Measurements from ENCODE around the gene ITPKB.
"Not testable (repeated sequence)": the region's sequence is repeated elsewhere in the genome, so short reads cannot be mapped to it uniquely, and the experiment has no call there.

Gene ITPKB

DNA sequence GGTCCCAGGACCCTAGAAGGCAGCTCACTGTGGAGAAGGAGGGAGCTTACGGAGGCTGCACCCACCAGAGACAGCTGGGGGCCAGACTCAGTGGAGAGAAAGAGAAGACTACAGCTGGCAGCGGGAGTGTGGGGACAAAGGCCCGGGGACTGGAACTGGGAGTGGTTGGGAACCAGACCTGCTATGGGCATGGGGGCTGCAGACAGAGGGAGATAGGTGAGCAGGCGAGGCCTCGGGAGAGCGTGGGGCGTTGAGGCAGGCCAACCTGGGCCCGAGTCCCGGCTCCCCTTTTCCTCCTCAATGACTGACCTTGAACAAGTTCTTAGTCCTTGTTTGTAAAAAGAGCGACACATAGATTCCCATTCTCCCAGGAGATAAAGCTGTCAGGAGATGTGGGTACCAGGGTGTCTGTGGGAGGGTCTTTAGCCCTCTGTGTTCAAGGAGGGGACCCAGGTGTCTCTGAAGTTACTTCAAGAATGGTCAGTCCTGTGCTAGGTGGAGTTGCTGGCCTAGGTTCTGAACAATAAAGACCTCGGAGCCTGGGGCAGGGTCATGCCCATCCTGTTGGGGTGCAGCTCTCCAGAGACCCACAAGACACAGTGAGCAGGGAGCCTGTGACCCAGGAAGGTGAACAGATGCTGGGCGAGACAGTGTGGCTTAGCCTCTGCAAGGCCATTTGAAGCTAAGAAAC, 87.9 kb downstream of the ITPKB start:
- no peak for DNase-seq (ENCODE audit: low read depth in 2 of 2)

DNA sequence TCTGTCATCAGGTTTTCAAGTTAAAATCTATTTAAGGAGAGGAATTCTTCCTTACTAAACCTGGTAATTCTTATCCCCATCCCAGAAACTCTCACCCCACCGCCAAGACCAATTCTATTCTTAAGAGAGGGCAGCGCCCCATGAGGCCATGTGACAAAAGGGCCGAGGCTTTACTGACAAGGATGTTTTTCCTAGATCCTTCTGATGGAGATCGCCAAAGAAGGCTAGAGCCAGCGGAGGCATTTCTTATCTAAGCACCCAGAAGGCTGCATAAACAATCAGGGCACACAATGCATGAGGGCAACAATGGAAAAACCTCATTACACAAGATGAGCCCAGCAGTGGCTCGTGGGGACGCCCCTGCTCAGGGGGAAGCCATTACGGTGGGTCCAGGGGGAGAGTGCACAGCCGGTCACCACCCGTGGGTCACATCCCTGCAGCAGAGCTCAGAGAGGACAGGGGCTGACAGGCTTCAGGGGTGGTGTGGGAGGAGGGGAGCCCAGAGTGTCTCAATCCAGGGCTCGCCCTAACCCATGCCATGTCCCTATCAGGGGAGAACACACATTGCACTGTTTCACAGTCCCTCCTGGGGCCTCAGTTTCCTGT, 88.7 kb downstream of the ITPKB start:
- DNase-seq (ENCODE audit: low read depth in 2 of 2) = no peak

DNA sequence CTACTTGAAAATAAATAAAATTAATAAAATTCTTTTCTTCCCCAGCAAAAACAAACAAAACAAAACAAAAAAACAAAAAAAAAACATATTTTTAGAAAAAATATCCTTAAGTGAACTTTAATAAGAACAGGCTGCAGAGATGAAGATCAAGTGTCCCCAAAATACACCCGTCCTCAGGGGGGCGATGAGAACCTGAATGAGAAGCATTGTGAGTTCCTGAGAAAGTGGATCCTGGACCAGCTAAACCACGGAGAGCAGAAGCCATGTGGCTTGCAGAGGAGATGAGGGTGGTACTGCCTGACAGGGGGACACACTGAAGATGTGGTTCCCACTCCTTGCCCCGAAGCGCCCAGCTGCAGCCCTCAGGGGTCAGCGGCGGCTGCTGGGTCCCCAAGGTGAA, 89.3 kb downstream of the ITPKB start:
- DNase-seq (ENCODE audit: low read depth in 2 of 2) = no peak

DNA sequence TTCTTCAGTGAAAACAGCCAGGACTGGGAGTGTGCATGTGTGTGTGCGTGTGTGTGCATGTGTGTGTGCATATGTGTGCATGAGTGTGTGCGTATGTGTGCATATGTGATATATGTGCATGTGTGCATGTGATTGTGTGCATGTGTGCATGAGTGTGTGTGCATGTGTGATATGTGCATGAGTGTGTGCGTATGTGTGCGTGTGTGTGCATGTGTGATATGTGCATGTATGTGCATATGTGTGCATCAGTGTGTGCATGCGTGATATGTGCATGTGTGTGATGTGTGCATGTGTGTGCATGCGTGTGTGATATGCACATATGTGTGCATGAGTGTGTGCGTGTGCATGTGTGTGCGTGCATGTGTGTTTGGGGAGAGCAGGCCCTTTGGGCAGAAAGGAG, 89.8 kb downstream of the ITPKB start:
- no peak for DNase-seq (ENCODE audit: low read depth in 2 of 2)

DNA sequence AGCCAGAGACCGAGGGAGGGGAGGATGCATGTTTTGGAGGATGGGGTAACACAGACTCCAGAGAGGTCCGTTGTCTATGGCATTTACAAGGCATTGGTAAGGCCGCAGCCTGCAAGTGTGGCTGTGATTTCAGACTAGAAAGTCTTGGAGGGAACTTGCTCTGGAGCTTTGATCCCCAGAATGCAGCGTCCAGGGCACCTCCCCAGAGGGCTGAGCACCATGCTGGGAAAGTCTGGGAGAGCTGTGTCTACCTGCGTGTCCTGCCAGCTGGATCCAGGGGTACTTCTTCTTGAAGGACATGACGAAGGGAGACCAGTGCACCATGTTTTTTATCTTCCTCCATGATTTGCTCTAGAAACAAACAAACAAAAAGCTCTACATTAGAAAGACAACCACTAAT, 90.7 kb downstream of the ITPKB start:
- DNase-seq (ENCODE audit: low read depth in 2 of 2) = no peak

DNA sequence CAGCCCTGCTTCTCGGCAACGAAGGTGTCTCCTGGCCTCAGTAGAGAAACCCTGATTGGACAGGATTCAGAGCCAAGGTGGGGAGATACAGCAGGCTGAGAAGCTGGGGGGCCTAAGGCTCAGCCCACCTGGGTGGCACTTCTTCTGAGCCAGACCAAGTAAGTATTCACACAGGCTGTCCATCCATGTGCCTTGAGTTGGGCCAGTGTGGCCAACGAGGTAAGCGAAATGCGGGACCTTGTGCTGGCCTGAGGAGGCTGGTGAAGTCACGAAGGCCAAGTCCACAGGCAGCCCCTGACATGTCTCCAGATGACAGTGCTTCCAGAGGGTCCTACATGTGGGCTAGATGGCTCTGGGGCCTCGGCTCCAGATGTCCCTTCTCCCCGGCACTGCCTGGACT, 91.4 kb downstream of the ITPKB start:
- no peak for DNase-seq (ENCODE audit: low read depth in 2 of 2)

DNA sequence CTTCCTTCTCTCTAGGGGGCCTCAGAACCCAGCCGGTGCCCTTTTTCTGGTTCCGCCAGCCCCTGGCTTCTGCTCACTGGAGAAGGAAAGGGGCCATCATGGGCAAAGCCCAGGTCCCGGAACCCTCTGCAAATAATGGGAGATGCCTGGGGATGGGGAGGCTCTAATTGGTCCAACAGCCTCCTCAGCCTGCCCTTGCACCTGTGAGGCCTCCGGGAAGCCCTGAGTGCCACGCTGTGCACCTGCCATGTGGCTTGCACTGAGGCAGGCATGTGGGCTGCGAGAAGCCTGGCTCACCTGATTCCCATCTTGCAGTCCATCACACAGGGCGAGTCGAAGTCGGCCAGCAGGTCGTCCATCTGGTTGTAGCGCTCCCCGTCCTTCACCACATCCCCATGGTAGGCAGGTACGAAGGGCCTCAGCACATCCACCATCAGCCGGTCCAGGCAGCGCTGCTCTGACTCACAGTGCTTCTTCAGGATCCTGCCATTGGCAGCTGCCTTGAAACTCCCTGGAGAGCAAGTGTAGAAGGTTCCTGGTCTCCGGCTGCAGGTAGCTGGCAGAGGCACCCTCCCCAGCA, 92.1 kb downstream of the ITPKB start:
- DNase-seq (ENCODE audit: low read depth in 2 of 2) = no peak

DNA sequence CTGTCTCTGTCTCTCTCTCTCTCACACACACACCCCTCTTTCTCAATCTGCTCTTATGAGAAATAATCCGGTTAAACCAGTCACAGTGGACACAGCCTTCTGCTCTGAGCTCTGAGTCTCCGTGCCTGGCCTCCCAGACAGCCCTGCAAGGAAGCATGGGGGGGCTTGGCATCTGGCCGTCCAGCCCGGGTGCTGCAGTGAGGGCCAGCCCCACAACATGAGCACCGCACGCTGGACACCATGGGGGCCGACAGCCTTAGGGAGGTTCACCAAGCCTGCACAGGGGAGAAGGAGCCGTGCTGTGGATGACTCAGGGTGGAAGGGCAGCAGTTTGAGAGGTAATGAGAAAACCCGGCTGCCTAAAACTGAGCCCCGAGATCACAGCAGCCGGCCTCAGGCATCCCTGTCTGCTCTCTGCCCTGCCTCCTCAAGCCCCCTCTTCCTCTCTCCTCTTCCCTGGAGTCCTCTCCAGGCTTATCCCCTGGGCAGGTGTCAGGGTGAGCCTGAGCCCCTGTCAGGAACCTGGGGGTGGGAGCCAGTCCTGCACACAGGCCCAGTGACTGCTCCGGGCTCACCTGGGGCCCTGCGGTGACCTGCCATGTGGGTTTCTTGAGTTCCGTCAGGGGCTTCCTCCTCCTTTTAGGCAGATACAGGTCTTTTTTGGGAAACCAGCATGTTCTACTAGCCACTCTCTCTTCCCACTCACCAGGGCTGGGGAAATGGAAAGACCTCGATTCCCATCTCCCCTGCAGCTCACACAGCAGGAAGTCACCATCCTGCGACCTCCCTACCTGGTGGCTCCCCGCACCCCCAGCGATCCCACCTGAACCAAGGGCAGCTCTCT, 92.8 kb downstream of the ITPKB start:
- no peak for DNase-seq (ENCODE audit: low read depth in 2 of 2)

DNA sequence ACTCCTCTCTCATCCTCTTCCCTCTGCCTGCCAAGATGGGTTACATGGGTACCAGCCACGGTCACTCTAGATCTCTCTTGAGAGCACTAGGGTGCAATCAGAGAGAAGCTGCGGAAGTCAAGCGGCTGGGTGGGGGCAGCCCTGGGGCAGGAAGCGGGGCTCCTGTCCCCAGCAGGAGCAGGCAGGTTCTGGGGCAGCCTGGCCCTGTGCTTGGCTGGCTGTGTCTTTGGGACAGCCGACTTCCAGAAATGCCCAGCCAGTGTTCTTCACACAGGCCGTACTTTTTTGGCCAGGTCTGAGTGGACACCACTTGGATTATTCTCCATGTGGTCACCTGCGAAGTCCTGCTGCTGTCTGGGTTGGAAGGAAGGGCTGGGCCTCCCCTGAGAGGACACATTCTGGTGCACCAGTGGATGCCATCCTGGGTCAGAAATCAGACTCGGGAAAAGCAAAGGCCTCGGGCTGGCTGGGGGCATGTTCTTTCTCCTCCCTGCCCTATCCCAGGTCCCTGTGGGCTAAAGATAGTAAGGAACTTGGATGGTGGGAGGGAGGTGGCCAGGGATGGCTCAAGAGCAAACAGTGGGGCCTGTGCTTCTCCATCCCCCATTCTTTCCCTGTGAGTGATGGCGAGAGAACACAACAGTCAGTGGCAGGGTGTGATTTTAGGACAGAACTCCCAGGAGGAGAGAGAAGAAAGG, 93.7 kb downstream of the ITPKB start:
- no peak for DNase-seq (ENCODE audit: low read depth in 2 of 2)

DNA sequence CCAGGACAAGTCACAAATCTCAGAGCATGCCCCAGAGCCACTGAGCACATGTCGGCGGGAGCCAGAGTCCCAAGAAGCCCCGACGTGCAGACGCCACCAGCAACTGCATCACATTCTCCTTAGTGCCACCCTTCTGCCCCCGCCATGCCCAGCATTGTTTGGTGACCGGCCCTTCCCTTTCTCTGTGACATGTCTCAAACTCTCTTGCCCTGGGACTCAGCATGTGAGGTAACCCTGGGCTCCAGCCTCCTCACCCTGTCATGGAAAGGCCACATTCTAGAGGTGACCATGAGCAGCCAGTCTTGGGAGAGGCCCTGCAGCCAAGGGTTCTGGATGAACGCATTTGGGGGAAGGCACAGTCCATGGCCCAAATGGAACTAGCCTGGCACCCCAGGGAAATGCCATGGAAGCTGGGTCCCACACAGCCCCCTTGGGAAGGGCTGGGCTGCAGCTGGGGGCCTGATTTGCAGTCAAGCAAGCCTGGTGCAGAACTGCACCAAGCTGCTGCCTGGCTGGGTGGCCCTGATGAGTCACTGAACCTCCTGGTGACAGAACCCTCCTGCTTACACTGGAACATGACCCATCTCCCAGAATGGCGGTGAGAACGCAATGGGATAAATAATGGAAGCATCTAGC, 94.4 kb downstream of the ITPKB start:
- no peak for DNase-seq (ENCODE audit: low read depth in 2 of 2)

DNA sequence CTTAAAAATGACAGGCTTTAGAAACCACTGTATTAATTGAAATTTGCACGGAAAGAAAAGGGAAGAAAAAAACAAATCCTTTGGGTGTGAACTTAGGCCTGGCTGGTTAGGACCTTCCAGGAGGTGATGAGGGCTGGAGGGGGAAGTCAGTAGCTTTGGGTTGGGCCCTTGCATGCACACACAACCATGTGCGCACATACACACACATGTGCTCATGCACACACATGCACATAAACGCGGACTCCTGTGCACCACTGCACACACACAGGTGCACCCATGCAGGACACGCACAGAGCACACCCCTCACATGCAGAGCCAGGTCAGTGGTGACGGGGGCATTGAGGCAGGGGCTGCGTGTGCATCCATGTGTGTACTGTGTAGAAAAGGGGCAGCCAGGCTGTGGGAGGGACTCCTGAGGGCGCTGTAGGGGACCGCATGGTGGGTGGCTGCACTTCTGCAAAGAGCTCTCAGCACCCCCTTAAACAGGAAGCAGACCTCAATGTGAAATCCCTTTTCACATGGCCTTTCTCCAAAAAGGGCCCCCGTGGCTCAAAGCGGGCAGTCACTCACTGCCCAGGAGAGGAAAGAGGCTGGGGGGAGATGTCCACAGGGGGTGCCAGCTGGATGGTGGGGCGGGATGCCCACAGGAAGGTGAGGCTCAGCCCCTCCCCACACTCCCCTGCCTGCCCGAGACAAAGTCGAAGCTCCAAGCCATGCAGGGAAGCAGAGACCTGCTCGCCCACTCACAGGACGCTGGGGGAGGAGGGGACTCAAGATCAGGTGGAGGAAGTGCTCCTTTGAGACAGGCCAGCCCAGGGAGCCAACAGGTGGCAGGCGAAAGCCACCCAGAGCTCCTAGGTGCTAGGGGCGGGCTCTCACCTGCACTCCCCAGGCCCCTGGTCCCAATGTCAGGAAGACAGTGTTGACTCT, 95.2 kb downstream of the ITPKB start:
- no peak for DNase-seq (ENCODE audit: low read depth in 2 of 2)

DNA sequence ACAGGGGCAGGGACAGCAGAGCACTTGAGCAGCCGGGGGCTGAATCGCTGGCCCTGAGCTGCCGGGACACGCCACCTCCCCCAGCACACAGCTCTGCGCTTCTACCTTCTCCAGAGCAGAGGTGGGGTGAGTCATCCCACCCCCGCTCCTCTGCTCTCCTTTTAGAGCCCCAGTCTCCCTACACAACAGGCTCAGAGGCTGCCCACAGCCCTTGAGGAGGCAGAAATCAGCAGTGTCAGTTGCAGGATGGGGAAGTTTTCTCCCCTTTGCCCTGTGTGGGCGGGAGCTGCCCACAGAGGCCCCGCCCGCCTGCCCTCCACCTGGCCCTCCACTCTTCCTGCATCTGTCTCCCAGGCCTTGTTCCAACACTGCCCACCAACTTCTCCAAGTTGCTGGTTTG, 95.9 kb downstream of the ITPKB start:
- peak; percentile 66 to 77 for DNase-seq (ENCODE audit: low read depth in 2 of 2)

DNA sequence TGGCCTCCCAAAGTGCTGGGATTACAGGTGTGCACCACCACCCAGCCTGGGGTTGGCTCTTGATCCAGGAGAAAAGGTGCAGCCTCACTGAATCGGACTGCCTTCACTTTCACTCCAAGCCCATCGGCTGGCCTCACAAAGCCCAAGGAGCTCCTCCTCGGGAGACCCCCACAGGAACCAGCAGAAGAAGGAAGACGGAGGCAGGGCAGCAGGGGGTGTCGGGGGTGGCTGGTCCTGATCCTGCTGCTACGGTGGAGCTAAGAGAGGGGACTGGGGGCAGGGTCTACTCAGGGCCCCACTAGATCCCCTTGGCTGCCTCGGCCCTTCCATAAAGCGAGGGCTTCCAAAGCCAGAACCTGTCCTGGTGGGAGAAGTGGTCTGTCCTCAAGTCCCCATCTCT, 96.7 kb downstream of the ITPKB start:
- no peak for DNase-seq (ENCODE audit: low read depth in 2 of 2)

DNA sequence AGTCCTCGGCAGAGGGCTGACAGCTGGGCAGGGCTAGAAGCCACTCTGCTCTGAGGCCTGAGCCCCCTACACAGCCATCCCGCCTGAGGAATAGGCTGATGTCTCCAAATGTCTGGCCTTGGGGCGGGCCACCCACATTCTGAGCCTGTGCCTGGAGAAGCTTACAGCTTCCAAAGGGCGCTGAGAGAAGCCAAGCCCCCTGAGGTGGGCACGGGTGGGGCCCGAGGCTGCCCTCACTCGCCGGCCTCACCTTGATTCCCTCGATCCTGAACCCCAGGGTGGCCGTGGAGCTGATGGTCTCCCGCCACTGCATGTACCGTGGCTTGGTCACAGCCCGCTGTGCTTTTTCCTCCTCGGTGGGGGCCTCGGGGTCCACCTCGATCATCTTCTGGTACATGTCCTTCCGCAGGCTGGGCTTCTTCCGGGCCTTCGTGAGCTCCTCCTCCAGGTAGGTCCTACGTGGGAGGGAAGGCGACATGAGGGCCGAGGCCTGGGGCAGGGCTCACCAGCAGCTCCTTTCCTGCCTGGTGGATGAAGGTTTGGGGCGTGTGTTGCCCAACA, 97.3 kb downstream of the ITPKB start:
- no peak for DNase-seq (ENCODE audit: low read depth in 2 of 2)

DNA sequence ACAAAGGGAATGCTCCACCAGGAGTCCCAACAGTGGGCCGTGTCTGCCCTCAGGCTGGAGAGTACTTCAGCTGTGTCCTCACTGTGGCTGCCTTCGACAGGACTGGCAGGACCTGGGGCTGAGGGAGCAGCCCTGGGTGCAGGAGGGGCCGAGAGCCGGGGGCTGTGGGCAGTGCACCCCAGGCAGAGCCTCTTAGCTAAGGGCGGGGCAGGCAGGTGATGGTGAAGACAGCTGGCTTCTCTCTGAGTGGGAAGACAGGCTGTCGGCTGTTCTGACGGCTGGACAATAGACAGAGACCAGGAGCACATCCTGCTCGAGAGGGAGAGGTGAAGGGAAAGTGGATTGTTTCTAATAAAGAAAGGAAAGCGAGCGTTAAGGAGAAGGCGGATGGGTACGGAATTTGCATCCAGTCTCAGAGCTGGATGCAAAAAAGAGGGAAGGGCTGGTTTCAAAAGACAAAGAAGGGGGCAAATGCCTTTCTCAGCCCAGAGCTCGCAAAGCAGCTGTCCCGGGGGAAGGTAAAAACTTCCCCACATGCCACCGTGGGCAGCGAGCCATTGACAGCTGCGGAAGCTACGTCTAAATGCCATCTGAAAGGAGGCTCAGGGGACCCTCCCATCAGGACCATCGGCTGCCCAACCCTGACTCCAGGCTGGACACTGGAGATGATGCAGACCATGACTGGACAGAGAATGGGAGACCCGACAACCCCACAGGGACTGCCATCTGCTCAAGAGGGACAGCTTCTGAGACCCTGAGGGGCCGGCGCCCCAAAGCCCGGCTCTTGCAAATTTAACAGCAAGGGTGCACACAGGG, 98.6 kb downstream of the ITPKB start:
- DNase-seq (ENCODE audit: low read depth in 2 of 2) = no peak

DNA sequence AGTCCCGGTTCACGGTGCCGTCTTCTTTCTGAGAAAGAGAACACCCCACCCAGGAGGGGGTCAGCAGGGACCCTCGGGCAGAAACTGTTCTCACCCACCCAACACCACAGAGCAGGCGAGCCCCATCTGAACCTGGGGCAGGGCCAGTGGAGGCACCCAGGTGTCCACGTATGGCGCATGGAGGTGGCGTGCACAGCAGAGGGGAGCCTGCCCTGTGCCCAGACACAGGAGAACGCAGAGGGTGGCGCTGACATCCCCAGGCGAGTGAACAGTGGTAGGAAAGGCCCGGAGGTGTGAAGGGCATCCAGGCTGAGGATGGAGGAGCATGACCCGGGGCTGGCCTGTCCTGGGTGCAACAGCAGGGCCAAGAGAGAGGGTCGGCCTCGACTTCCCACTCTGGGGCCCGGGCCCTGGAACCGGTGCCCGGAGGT, 99.4 kb downstream of the ITPKB start:
- no peak for DNase-seq (ENCODE audit: low read depth in 2 of 2)

DNA sequence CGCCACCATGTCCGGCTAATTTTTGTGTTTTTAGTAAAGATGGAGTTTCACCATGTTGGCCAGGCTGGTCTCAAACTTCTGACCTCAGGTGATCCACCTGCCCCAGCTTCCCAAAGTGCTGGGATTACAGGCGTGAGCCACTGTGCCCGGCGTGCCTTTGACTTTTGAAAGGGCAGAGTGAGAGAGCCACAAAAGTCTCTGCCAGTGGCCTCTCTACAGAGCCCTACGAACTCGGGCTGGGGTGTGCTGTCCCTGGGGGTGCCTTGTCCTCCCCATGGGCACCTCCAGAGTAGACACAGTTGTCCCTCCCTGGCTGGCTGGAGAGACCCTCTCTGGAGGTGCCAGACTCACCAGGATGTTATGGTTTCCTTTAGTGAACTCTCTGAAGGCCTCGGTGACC, 99.9 kb downstream of the ITPKB start:
- not testable (repeated sequence) for DNase-seq (ENCODE audit: low read depth in 2 of 2)

DNA sequence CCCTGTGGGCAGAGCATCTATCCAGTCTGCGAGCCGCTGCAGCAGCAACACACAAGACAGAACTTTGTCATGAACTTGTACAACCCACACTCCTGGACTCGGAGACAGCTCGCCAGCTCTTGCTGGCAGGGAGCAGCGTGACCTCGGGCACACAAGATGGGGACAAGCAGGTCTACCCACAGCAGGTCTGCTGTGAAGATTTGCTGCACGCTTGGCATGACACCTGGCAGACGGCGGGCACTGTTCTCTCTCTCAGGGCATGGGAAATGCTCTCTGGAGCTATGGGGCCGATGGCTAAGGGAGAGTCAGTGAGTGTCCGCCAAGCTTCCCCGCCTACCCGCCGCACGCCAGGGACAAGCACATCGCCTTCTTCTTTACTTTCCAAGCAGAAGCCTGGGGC, 100.5 kb downstream of the ITPKB start:
- DNase-seq (ENCODE audit: low read depth in 2 of 2) = no peak

DNA sequence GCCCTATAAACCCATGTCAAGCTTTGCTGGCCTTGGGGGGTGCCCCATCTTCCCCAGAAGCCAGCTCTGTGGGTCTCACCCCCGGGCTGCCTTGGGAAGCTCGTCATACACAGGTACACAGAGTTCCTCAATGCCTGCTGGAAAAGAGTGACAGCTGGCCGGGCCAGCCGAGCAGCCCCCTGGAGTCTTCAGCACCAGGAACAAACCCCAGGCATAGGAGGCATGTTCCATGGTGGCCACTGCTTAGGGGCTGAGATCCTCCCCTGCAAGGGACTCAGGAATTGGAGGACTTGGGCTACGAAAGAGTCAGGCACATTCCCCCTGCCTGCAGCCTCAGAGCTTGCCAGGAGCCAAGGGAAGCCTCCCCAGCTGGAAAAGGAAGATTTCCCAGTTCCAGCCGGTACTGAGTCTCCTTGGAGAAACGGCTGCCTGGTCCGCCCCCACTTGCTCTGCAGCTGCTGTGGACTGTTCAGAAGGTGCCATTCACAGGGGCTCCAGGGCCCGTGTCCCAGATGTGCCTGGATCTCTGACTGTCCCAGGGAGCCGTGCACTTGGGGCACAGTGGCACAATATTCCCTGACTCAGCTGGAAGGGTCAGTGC, 101.0 kb downstream of the ITPKB start:
- no peak for DNase-seq (ENCODE audit: low read depth in 2 of 2)

Measured in stimulated activated CD8-positive, alpha-beta memory T cell treated with anti-CD3 and anti-CD28 coated beads, Interleukin-7, amount 100 ng/mL, for 4 hours (primary cell).